ENCODE measurements around the gene ATP6V1G3.
"Not testable (repeated sequence)": the region's sequence is repeated elsewhere in the genome, so short reads cannot be mapped to it uniquely, and the experiment has no call there.

Gene ATP6V1G3

GRCh38 chr1:198541737-198542136 lies 1.3 kb upstream of the ATP6V1G3 start:
- no peak for DNase-seq

GRCh38 chr1:198538579-198539364 lies 1.7 kb downstream of the ATP6V1G3 start:
- DNase-seq = no peak

DNA sequence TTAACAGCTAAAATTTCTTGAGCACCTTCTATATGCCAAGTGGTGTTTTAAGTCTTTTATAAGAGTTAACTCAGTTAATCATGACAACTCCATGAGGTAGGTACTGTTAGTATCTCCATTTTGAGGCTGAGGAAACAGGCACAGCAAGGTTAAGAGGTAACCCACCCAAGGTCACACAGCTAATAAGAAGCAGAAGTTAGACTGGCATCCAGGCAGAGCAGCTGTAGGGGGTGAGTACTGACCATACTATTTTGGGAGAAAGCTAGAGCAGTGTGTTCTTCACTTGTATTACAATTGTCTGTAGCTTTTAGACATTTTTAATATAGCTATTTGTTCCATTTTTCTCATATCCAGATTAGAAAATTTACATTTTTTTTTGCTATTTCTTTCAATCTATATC lies 4.8 kb downstream of the ATP6V1G3 start:
- DNase-seq = no peak

GRCh38 chr1:198534548-198535418 lies 5.7 kb downstream of the ATP6V1G3 start:
- no peak for DNase-seq

DNA sequence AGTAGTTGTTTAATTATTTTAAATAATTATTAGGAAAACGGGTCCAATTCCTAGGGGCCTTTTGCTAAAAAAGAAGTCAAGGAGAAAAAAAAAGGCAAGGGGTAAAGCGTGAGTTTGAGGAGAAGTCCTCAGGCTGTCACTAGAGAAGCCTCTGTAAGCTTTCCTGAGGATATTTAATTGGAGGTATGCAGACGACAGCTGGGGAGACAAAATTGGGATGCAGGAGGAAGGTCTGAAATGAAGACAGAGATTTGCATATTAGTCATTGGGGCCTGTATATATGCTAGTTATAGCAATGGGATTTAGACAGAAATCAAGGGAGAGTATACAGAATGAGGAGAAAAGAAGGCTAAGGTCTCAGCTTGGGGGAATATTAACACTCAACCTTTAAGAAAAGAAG lies 8.6 kb downstream of the ATP6V1G3 start:
- DNase-seq = no peak

DNA sequence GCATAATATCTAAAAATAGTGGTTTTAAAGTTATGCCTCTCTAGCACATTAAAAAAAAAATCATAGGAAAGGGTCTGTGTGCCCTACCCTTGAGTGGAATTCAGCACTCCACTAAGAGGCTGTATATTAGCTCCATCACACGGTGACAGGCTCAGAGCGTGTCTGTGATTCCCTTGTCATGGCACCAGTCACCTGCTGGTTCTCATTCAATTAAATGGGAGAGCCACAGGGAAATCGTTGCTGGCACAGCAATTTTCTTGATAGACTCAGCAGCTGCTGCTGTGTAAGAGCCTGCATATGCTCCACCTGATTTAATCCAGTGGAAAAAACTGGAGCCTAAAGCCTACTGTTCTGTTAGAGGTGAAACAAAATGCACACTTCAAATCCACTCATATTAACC lies 9.5 kb downstream of the ATP6V1G3 start:
- DNase-seq = no peak

- no peak for DNase-seq
Observed at GRCh38 chr1:198529414-198529813, 11.1 kb downstream of the ATP6V1G3 start.

- no peak for DNase-seq
Observed at GRCh38 chr1:198528364-198528763, 12.1 kb downstream of the ATP6V1G3 start.

DNA sequence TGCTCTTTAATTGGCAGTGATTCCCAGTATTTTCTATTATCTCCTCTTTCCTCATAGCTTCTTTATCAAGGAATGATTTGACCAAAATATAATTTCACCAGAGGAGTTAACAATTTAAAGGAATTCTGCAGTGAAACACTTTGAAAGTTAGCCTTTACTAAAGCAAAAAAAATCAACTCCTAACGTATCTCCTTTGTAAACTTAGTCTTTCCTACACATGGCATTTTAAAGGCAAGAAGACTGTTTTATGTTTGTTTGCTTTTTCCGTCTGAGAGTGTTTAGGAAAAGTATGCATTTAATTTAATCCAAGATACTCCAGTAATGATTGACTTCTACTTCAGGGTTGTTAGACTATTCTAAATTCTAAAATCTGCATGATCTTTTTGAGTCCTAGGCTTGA lies 15.9 kb downstream of the ATP6V1G3 start:
- no peak for DNase-seq

- DNase-seq = not testable (repeated sequence)
Observed at GRCh38 chr1:198524127-198524526, 16.4 kb downstream of the ATP6V1G3 start.

GRCh38 chr1:198523182-198523950 lies 17.1 kb downstream of the ATP6V1G3 start:
- no peak for DNase-seq

- no peak for DNase-seq
Observed at GRCh38 chr1:198520524-198521254, 19.8 kb downstream of the ATP6V1G3 start.

- no peak for DNase-seq
Observed at GRCh38 chr1:198519639-198520501, 20.6 kb downstream of the ATP6V1G3 start.

DNA sequence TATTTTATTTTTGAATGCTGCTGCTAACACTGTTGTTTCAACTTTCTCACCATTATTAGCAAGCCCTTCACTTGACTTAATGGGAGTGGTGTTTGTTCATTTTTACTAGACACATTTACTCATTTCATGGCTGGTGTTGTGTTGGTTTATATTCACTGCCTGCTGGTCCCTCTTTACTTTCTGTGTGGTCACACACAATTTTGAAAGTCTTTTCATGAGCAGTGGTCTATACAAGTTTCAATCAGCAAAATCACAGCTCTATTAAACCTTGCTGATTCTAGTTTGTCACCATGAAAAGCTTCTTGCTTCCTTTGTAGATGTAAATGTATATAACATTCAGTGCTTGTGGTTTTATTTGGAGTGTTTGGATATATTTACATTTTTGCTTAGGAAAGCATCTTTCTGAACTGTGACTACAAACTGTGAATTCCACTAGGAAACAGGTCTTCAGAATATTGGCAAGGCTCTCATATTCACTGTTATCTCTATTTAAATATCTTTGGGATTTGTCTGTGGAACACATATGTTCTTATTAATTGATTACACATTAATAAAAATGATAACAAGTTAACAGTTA lies 22.8 kb downstream of the ATP6V1G3 start:
- DNase-seq = no peak

GRCh38 chr1:198500096-198500495 lies 40.4 kb downstream of the ATP6V1G3 start:
- no peak for DNase-seq

DNA sequence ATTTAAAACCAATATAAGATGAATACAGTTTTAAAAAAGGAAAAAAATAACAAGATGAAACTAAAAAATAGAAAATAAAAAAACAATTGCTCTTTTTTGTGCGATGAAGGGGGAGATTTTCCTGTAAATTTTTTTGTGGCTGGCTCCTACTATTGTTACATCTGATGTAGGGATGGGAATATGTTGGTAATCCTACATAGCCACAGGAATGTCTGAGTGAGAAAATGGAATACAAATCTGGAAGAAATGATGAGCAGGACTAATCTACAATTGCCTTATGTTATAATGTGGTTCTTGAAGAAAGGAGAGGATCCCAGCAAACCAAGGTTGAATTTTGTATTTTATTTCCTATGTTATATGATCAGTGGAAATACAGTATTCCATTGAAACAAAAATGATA lies 40.9 kb downstream of the ATP6V1G3 start:
- DNase-seq = no peak

DNA sequence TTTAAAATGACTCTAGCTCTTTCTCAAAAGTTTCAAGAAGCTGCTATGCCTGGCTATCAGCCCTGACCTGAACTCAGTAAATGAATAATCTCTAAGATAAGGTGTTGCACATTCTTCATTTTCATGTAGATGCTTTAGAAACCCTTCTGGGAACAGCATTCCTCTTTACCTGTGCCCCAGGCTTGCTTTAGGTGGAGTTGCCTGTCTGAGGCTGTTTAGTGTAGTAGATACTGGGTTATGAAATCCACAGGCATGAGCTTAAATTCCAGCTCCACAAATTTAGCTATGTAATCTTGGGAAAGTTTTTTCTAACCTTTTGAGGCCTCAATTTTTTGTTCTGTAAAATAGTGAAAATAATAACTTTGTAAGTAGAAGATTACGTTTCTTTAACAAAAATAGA lies 41.6 kb downstream of the ATP6V1G3 start:
- no peak for DNase-seq

GRCh38 chr1:198498103-198498385 lies 42.4 kb downstream of the ATP6V1G3 start:
- no peak for DNase-seq

DNA sequence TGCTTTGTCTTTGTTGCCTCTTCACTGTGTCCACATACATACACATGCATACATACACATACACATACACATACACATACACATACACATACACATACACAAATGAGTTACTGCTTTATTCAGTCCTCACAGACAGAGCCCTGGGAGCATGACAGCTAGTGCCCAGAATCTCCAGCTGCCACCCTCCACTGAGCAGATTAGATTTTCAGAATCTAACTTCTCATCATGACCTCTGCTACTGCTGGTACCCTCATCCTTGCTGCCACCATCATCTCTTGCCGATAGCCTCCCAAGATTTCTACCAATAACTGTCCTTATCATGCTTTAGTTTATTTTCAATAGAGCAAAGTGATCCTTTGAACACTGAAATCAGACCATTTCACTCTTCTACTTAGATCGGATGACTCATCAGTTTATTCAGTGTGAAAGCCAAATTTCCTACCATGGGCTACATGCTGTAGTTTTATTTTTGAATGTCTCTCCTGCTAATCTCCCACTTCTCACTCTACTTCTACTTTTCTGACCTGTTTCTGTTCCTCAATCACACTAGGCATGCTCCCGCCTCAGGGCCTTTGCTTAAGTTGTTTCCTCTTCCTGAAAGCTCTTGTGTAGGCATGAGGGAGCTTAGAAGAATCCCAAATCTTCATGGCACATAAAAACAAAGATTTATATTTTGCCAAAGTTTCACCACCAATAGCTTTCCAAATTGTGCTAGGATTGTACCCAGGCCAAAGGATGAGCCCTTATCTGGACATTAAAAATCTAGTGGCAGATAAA lies 43.0 kb downstream of the ATP6V1G3 start:
- DNase-seq = no peak

Data from DMS79 treated with DMSO at 0.1 percent for 48 hours (cell line).